HL-60 (cell line): Measurements from ENCODE around the gene TMC1.

ENCODE experiments used
- DNase-seq, 2 experiments: peaks; one replicate each; pipeline ENCODE4 v3.0.0-alpha.2; 2010 to 2020; ENCODE audit warnings: low read depth in 1 of 2, low spot score in 1 of 2
- H3K27ac ChIP-seq: fragments of 250-450 bp; sonication (Bioruptor Pico); replicated peaks from 2 replicates; pipeline ENCODE4 v1.5.1; 2020; ENCODE audit warnings: mild to moderate bottlenecking, moderate library complexity
- H3K27me3 ChIP-seq: fragments of 250-450 bp; sonication (Bioruptor Pico); 2 replicates; pipeline ENCODE4 v1.5.1; 2021; ENCODE audit warnings: mild to moderate bottlenecking, moderate library complexity; ENCODE audit not compliant: insufficient read depth, poor library complexity, severe bottlenecking
- H3K4me3 ChIP-seq: replicated peaks from 2 replicates; pipeline ENCODE4 v1.5.1; 2011; ENCODE audit warnings: mild to moderate bottlenecking, control low read depth, low read length; ENCODE audit not compliant: insufficient read depth
- CTCF ChIP-seq: IDR thresholded peaks from one replicate; pipeline ENCODE4 v1.5.1; 2011; ENCODE audit warnings: low read length, control low read depth, inconsistent platforms; ENCODE audit not compliant: insufficient read depth
- GABPA ChIP-seq: IDR thresholded peaks from 2 replicates; pipeline ENCODE4 v1.6.1; 2012; ENCODE audit warnings: low read depth
- POLR2AphosphoS5 ChIP-seq: IDR thresholded peaks from 2 replicates; pipeline ENCODE4 v1.6.1; 2012; ENCODE audit warnings: low read depth
- REST ChIP-seq: IDR thresholded peaks from 2 replicates; pipeline ENCODE4 v1.6.1; 2012; ENCODE audit warnings: low read depth; ENCODE audit not compliant: insufficient replicate concordance
- SPI1 ChIP-seq: IDR thresholded peaks from 2 replicates; pipeline ENCODE4 v1.6.1; 2012; ENCODE audit warnings: low read depth, mild to moderate bottlenecking, borderline replicate concordance

TMC1 gene

GRCh38 chr9:72872718-72873117 is 351.3 kb downstream of the TMC1 start:
- DNase-seq = no peak
- TF ChIP-seq CTCF (no peak), SPI1 (no peak), POLR2AphosphoS5 (no peak), REST (no peak)
- no peak overlapping the region for H3K27ac ChIP-seq
- no peak overlapping the region for H3K4me3 ChIP-seq
- H3K27me3 ChIP-seq = peaks cover 2% of the 10 kb centered on the region

DNA sequence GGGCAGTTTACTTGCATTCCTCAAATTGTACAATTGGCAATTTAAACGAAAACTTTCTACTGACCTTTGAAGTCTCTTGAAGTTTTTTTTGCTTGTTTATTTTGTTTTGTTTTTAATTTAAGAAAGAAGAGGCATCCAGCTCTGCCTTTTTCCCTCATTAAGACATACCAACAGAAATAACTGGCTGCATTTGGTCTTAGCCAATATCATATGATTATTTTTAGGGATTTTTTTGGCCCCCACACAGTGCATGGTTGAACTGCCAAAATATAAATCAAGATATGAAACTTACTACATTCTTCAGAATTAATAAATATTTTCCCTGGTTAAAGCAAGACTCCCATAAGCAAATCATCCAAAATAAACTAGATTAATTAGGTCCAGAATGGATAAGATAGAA is 352.0 kb downstream of the TMC1 start:
- no peak for DNase-seq
- no peak for TF ChIP-seq POLR2AphosphoS5
- TF ChIP-seq SPI1 = no peak
- TF ChIP-seq CTCF = no peak
- no peak for TF ChIP-seq REST
- TF ChIP-seq GABPA = no peak
- peaks cover 2% of the 10 kb centered on the region for H3K27me3 ChIP-seq
- no peak overlapping the region for H3K4me3 ChIP-seq
- H3K27ac ChIP-seq = no peak overlapping the region

DNA sequence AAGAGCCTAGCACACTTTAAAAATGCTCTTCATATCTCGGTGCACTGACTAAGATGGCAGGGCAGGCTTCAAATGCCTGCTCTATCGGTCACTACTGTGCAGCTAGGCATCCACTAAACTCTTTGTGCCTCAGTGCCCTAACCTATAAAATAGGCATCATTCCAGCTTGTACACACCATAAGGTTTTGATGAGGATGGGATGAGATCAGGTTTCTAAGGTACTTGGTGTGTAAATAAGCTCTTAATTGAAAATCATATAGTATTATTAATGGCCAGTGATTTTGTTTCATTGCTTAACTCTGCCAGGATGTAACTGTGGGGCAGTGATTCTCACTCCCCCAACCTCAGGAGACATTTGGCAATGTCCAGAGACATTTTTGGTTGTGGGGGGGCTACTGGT is 352.9 kb downstream of the TMC1 start:
- DNase-seq = no peak
- no peak overlapping the region for H3K4me3 ChIP-seq
- H3K27ac ChIP-seq = no peak overlapping the region
- TF ChIP-seq REST (no peak), CTCF (no peak), SPI1 (no peak)
- H3K27me3 ChIP-seq = peaks cover 2% of the 10 kb centered on the region
